ENCODE data around the gene ADCYAP1R1.

ADCYAP1R1 gene

GRCh38 chr7:31099451-31100444 is 47.6 kb downstream of the ADCYAP1R1 start:
- Mint-ChIP-seq H3K4me3 (no peak overlapping the region), H3K27me3 (no peaks in the 10 kb centered on the region), H3K27ac (no peak overlapping the region), H3K4me1 (ENCODE audit: low read depth) (no peaks in the 10 kb centered on the region), H3K9me3 (no peaks in the 10 kb centered on the region), H3K36me3 (ENCODE audit: low read depth) (no peaks in the 10 kb centered on the region)

DNA sequence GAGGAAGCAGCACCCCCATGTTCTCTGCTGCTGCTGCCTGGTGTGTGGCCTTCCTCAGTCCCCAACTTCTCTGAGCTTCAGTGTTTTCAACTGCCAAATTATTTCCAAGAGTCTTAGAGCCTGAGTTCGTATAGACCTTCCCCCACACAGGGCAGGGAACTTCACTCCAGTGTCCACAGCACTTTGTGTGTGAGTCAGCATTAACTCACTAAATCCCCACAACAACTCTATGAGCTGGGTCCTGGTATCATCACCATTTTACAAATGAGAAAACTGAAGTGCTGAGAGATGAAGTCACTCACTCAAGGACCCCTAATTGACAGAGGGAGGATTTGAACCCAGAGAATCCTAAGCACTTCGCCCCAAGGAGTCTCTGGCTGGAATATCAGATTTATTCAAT is 48.3 kb downstream of the ADCYAP1R1 start:
- Mint-ChIP-seq H3K36me3 (ENCODE audit: low read depth) (no peaks in the 10 kb centered on the region), H3K4me1 (ENCODE audit: low read depth) (no peaks in the 10 kb centered on the region), H3K9me3 (no peaks in the 10 kb centered on the region), H3K27me3 (no peaks in the 10 kb centered on the region), H3K27ac (no peak overlapping the region), H3K4me3 (no peak overlapping the region)

DNA sequence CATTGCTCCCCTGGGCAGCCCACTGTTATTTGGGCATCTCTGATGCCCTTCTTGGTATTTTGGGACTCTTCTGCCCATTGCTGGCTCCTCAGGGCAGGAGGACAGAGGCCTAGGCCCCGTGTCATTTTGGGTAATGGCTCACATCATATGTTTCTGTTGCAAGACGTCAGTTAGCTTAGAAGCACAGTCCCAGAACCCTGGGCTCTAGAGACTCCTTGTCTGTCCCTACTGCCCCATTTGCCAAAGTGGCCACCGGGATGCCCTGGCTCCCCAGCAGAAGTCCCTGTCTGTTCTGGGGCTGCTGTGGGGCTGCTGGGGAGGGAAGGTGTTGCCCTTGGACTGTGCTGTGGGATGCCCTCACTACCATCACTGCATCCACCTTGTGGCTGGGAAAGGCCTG is 48.8 kb downstream of the ADCYAP1R1 start:
- no peak overlapping the region for H3K27ac Mint-ChIP-seq
- H3K36me3 Mint-ChIP-seq (ENCODE audit: low read depth) = no peaks in the 10 kb centered on the region
- H3K4me3 Mint-ChIP-seq = no peak overlapping the region
- H3K4me1 Mint-ChIP-seq (ENCODE audit: low read depth) = no peaks in the 10 kb centered on the region
- no peaks in the 10 kb centered on the region for H3K27me3 Mint-ChIP-seq
- no peaks in the 10 kb centered on the region for H3K9me3 Mint-ChIP-seq

- no peak overlapping the region for H3K27ac Mint-ChIP-seq
- H3K4me3 Mint-ChIP-seq = no peak overlapping the region
- H3K36me3 Mint-ChIP-seq (ENCODE audit: low read depth) = no peaks in the 10 kb centered on the region
These were observed 49.4 kb downstream of the ADCYAP1R1 start for GRCh38 chr7:31101544-31101943.

DNA sequence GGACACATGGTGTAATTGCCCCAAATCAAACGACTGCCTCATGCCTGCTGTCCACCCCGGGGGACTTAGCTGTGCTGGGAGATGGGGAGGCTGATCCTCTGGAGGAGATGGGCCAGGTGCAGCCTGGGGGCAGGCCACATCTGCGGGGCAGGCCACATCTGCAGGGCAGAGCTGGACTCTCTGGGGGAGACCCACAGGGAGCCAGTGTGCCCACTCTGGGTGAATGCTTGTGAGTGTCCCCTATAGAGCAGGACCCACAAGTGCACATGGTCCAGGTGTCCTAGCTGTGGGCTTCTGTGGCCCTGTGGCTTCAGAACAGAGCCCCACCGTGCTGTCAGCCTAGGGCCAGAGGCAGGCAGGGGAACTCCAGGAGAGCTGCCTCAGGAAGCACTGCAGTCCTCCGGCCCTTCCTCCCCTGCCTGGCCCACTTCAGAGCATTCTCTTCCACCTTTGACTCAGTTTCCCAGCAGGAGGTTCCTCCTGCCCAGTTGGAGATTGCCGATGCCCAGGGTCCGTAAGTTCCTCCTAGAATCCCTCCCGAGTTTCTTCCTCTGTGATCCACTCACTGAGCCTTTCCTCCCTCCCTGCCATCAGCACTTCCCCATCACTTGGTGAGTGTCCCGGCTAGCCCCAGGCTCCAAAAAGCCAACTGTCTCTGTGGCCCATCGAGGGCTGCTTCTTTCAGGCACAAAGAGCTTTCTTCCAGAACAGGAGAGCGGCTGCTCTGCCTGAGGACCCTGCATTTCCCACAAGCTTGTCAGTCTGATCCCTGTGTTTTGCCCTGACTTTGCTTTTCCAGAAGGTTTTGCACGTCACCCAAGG is 50.3 kb downstream of the ADCYAP1R1 start:
- no peak overlapping the region for H3K4me3 Mint-ChIP-seq
- H3K36me3 Mint-ChIP-seq (ENCODE audit: low read depth) = no peaks in the 10 kb centered on the region

More at GRCh38 chr7:31101544-31101943, 49.4 kb downstream of the ADCYAP1R1 start:
- Mint-ChIP-seq H3K4me1 (ENCODE audit: low read depth) (no peaks in the 10 kb centered on the region), H3K27me3 (no peaks in the 10 kb centered on the region), H3K9me3 (no peaks in the 10 kb centered on the region)

DNA sequence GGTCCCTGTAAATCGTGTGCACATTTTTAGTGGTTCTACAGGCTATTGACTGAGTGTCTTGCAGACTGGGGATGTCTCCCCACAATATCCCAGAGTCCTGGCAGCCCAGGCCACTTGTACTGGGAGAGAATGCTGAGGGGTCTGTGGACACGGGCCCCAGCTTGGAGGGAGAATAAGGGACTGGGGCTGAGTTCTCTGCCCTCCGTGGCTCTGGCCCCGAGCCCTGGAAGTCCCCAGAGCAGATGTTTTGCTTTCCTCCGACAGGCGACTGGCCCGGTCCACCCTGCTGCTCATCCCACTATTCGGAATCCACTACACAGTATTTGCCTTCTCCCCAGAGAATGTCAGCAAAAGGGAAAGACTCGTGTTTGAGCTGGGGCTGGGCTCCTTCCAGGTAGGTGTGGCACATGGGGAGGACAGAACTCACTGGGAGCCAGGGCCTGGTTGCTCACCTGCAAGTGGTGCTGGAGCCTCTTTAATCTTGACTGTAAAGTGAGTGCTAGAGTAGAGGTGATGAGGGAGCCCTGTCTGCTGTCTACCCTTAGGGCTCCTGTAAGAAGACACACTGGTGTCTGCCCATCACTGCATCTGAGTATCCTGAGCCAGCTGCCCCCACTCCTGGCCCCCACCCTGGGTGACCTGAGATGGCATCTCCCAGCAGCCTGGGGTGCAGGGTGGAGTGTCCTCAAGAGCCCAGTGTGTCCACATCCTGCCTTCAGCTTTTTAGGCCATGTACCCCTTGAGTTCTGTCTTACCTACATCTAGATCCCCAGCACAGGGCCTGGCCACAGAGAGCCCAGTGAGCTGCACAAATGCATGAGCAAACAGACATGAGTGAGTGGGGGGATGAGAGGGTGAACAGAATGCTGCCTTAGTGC is 51.1 kb downstream of the ADCYAP1R1 start:
- H3K9me3 Mint-ChIP-seq = no peaks in the 10 kb centered on the region
- H3K27ac Mint-ChIP-seq = no peak overlapping the region
- no peaks in the 10 kb centered on the region for H3K36me3 Mint-ChIP-seq (ENCODE audit: low read depth)
- H3K27me3 Mint-ChIP-seq = no peaks in the 10 kb centered on the region
- no peak overlapping the region for H3K4me3 Mint-ChIP-seq
- H3K4me1 Mint-ChIP-seq (ENCODE audit: low read depth) = no peaks in the 10 kb centered on the region

More for the DNA sequence above, 50.3 kb downstream of the ADCYAP1R1 start:
- no peaks in the 10 kb centered on the region for H3K9me3 Mint-ChIP-seq
- no peaks in the 10 kb centered on the region for H3K4me1 Mint-ChIP-seq (ENCODE audit: low read depth)
- no peaks in the 10 kb centered on the region for H3K27me3 Mint-ChIP-seq
- H3K27ac Mint-ChIP-seq = no peak overlapping the region

- H3K36me3 Mint-ChIP-seq (ENCODE audit: low read depth) = no peaks in the 10 kb centered on the region
- H3K4me3 Mint-ChIP-seq = no peak overlapping the region
- no peaks in the 10 kb centered on the region for H3K4me1 Mint-ChIP-seq (ENCODE audit: low read depth)
These were observed 52.5 kb downstream of the ADCYAP1R1 start for GRCh38 chr7:31104361-31105255.

DNA sequence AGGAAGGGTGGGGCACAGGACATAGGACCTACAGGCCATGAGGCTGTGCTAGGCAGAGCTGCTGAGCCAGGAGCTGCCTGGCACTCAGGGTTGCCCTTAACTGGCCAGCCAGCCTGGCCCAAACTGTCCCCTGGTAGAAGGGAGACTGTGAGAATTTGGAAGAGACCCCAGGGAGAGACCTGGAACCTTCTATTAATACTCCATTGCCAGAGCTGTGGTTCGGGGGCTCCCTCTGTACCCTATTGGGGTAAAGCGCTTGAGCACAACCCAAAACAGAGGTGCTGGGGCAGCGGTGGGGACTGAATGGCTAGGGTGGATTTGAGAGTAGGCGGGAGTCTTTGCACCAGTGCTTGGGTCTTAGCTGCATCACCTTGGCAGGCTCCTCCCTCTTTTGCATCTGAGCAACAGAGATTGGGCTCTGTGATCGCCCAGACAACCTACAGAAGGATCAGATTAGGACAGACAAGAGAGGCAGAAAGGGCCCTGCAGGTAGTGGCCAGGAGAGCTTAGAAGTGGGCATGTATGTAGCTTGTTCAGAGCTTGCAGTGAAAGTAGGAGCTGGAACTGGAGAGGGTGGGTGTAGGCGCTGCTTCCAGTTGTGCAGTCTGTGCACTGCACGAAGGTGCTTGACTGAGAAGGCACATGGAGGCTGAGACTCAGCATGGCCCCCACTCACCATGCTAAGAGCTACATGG is 53.3 kb downstream of the ADCYAP1R1 start:
- no peaks in the 10 kb centered on the region for H3K9me3 Mint-ChIP-seq
- H3K27me3 Mint-ChIP-seq = no peaks in the 10 kb centered on the region
- H3K4me3 Mint-ChIP-seq = no peak overlapping the region
- H3K27ac Mint-ChIP-seq = no peak overlapping the region
- H3K4me1 Mint-ChIP-seq (ENCODE audit: low read depth) = no peaks in the 10 kb centered on the region
- no peaks in the 10 kb centered on the region for H3K36me3 Mint-ChIP-seq (ENCODE audit: low read depth)

More at GRCh38 chr7:31104361-31105255, 52.5 kb downstream of the ADCYAP1R1 start:
- Mint-ChIP-seq H3K27me3 (no peaks in the 10 kb centered on the region), H3K9me3 (no peaks in the 10 kb centered on the region), H3K27ac (no peak overlapping the region)

DNA sequence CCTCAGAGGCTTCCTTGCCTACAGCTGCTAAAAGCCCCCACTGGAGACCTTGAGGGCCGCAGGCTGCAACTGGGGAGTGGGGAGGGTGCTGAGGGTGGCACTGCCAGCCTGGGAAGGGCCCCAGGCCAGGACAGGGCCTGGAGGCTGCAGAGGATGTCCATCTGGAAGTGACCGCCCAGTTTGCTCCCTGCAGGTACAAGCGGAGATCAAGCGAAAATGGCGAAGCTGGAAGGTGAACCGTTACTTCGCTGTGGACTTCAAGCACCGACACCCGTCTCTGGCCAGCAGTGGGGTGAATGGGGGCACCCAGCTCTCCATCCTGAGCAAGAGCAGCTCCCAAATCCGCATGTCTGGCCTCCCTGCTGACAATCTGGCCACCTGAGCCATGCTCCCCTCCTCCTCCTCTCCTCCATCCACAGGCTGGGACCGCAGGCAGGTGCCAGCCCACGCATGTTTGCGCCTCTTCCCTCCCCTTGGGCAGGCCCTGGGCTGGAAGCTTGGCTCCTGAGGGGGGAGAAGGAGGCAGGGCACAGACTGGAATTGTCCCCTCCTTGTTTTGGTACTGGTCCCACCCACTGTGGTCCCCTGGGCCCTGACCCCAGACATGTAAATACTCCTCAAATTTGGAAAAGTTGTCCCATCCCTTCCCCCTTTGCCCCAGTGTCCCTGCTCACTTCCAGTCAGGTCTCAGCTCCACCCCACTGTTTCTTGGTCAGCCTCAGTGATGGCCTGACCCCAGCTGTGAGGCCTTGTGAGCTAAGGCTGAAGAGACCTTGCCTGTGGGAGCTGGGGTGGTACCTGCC is 54.4 kb downstream of the ADCYAP1R1 start:
- Mint-ChIP-seq H3K9me3 (no peaks in the 10 kb centered on the region), H3K27ac (no peak overlapping the region), H3K4me3 (no peak overlapping the region), H3K36me3 (ENCODE audit: low read depth) (no peaks in the 10 kb centered on the region), H3K27me3 (no peaks in the 10 kb centered on the region), H3K4me1 (ENCODE audit: low read depth) (no peaks in the 10 kb centered on the region)

GRCh38 chr7:31107106-31108090 is 55.3 kb downstream of the ADCYAP1R1 start:
- no peaks in the 10 kb centered on the region for H3K9me3 Mint-ChIP-seq
- no peaks in the 10 kb centered on the region for H3K4me1 Mint-ChIP-seq (ENCODE audit: low read depth)
- no peak overlapping the region for H3K27ac Mint-ChIP-seq
- no peaks in the 10 kb centered on the region for H3K36me3 Mint-ChIP-seq (ENCODE audit: low read depth)
- no peaks in the 10 kb centered on the region for H3K27me3 Mint-ChIP-seq
- H3K4me3 Mint-ChIP-seq = no peak overlapping the region

DNA sequence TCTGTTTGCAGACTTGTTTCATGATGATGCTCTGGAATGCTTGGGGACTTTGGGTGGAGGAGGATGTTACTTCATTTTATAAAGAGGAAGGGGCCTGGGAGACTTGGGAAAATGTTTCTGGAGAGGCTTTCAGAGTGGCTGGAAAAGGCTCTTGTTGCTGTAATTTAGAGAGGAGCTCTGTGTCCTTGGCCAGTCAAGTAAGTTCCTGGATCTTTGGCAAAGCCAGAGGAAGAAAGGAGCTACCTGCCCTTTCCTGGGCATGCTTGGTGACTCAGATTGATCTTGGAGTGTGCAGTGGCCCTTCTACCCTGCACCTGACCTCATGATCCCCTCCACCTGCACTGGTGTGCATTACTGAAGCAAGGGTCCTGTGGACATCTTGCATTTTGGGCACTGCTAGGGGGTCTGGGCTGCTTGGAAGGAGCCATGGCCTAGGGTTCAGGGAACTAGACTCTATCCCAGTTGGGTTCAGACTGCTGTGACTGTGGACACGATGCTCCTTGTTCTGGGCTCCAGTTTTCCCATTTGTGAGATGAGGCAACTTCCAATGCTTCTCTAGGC is 56.1 kb downstream of the ADCYAP1R1 start:
- peaks cover 4% of the 10 kb centered on the region for H3K27me3 Mint-ChIP-seq

More for the DNA sequence above, 56.1 kb downstream of the ADCYAP1R1 start:
- Mint-ChIP-seq H3K4me1 (ENCODE audit: low read depth) (no peaks in the 10 kb centered on the region), H3K9me3 (no peaks in the 10 kb centered on the region), H3K36me3 (ENCODE audit: low read depth) (no peaks in the 10 kb centered on the region), H3K4me3 (no peak overlapping the region), H3K27ac (no peak overlapping the region)

Measured in stimulated activated naive CD8-positive, alpha-beta T cell treated with anti-CD3 and anti-CD28 coated beads, Interleukin-15, Interleukin-2, amounts not matched to agents 100 ng/mL and 50 ng/mL, for 24 hours (primary cell).